ENCODE data around the gene MARK1. TPM values are rescaled to one million over a fixed set of nuclear protein-coding genes. Genes with fewer than 3 reads are reported as not detected.

The MARK1 gene
- total RNA-seq, 3 donors from 2014 or later = 1.4 to 11.2 (median 1.8) TPM

GRCh38 chr1:220551718-220552117 is 23.8 kb downstream of the MARK1 start:
- H3K9me3 ChIP-seq = no peaks in the 10 kb centered on the region
- H3K4me3 ChIP-seq = no peak overlapping the region
- H3K36me3 ChIP-seq (ENCODE audit: low read depth) = no peaks in the 10 kb centered on the region
- no peak for ATAC-seq
- no peak for TF ChIP-seq CTCF (IDR thresholded peaks at IDR 0.05)
- DNase-seq = no peak
- H3K4me1 ChIP-seq (ENCODE audit: low read depth) = no peaks in the 10 kb centered on the region
- intact Hi-C loops (cut with DNase I, micrococcal nuclease) = no loop called here

GRCh38 chr1:220552672-220553260 is 24.8 kb downstream of the MARK1 start:
- Histone ChIP-seq H3K4me3 (no peak overlapping the region), H3K4me1 (ENCODE audit: low read depth) (no peaks in the 10 kb centered on the region), H3K36me3 (ENCODE audit: low read depth) (no peaks in the 10 kb centered on the region), H3K9me3 (no peaks in the 10 kb centered on the region)
- intact Hi-C loops (cut with DNase I, micrococcal nuclease) = no loop called here
- no peak for DNase-seq
- TF ChIP-seq CTCF (IDR thresholded peaks at IDR 0.05) = no peak
- no peak for ATAC-seq

- DNase-seq = no peak
- Histone ChIP-seq H3K9me3 (no peaks in the 10 kb centered on the region), H3K4me3 (no peak overlapping the region), H3K36me3 (ENCODE audit: low read depth) (no peaks in the 10 kb centered on the region), H3K4me1 (ENCODE audit: low read depth) (no peaks in the 10 kb centered on the region)
- ATAC-seq = no peak
- no peak for TF ChIP-seq CTCF (IDR thresholded peaks at IDR 0.05)
- intact Hi-C loops (cut with DNase I, micrococcal nuclease) = no loop called here
Measured at GRCh38 chr1:220556641-220557040, 28.7 kb downstream of the MARK1 start.

GRCh38 chr1:220563564-220563963 is 35.6 kb downstream of the MARK1 start:
- no peak overlapping the region for H3K4me3 ChIP-seq
- DNase-seq = no peak
- intact Hi-C loops (cut with DNase I, micrococcal nuclease) = no loop called here
- H3K4me1 ChIP-seq (ENCODE audit: low read depth) = no peaks in the 10 kb centered on the region
- no peaks in the 10 kb centered on the region for H3K9me3 ChIP-seq
- TF ChIP-seq CTCF (IDR thresholded peaks at IDR 0.05) = no peak
- no peak for ATAC-seq
- no peaks in the 10 kb centered on the region for H3K36me3 ChIP-seq (ENCODE audit: low read depth)

GRCh38 chr1:220564216-220564615 is 36.3 kb downstream of the MARK1 start:
- DNase-seq = no peak
- H3K9me3 ChIP-seq = no peaks in the 10 kb centered on the region
- TF ChIP-seq CTCF (IDR thresholded peaks at IDR 0.05) = no peak
- H3K4me3 ChIP-seq = no peak overlapping the region
- intact Hi-C loops (cut with DNase I, micrococcal nuclease) = no loop called here
- no peaks in the 10 kb centered on the region for H3K4me1 ChIP-seq (ENCODE audit: low read depth)
- no peaks in the 10 kb centered on the region for H3K36me3 ChIP-seq (ENCODE audit: low read depth)
- no peak for ATAC-seq

- H3K36me3 ChIP-seq (ENCODE audit: low read depth) = no peaks in the 10 kb centered on the region
- DNase-seq (no peak), ATAC-seq (no peak)
- no peak for TF ChIP-seq CTCF (IDR thresholded peaks at IDR 0.05)
- intact Hi-C loops (cut with DNase I, micrococcal nuclease) = no loop called here
- no peaks in the 10 kb centered on the region for H3K4me1 ChIP-seq (ENCODE audit: low read depth)
- H3K4me3 ChIP-seq = no peak overlapping the region
- H3K9me3 ChIP-seq = no peaks in the 10 kb centered on the region
Measured at GRCh38 chr1:220565670-220566069, 37.7 kb downstream of the MARK1 start.
